Germinal center (tissue), 1 donor: ENCODE measurements around the gene MANBA.

Experiments used
- DNase-seq: peaks from one replicate; pipeline ENCODE4 v3.0.0; 2012; ENCODE audit warnings: mixed read lengths, low spot score

MANBA gene

DNA sequence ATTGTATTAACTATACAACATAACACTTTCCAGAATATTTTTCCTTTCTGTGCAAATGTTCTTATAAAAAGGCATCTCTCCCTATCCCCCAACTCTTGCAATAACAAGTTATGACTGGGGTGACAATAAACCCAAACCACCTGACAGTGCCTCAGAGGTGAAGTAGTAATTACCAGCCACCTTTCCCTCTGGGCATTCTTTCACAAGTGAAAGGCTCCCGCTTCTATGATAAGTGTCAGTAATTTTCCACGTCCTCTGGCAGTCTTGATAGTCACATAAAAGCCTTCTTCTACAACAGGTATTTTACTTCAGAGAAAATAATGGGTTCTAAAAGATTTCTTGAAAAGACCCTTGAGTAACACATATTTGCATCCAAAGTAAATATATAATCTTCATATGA lies 82.7 kb downstream of the MANBA start:
- DNase-seq, result no peak

DNA sequence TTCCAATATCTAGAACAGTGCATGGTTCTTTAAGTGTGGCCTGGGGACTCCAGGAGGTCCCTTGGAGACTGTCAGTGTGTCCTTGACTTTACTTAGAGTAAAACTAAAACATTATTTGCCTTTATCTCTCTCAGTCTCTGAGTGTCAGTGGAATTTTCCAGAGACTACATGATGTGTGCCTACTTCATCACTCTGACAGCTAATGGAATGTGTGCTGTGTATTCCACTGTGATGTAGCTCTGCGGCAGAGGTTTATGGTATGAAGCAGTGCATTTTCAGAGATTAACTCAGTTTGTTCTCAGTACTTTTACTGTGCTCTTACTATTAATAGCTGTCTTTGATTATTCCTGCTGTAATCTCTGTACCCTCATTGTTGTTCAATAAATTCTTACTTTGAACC lies 85.6 kb downstream of the MANBA start:
- DNase-seq, result no peak

DNA sequence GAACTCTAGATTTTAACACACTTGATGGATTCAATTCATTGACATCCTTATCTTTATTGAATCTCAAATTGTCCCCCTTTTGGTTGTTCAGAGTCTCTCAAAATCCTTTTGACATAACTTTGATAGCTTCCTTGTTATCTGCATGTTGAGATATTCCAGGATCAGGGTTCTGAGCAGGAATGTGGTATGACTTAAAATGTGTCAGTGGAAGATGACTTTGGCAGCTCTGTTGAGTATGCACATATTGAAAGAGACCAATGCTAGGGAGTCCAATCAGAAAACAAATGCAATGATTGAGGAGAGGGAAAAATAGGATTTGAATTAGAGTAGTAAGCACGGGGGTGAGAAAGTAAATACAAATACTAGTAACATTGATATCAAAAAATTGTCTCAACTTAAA lies 93.8 kb downstream of the MANBA start:
- DNase-seq, result no peak

DNA sequence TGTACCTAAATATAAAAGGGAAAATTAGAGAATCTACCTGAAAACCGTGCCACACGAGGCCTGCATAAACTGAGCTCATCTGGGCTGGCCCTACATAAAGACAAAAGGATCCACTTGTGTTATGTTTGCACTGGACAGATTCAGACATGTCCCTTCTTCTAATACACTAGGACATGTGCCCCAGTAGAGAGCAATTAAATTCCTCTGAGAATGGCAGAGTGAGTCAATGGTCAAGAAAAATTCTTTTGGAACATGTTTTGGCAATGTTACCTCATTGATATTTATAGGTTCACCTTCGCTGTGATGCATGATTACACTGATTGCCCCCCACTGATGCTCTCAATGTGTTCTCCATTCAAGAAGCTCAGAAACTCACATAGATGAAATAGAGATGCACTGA lies 95.2 kb downstream of the MANBA start:
- no peak for DNase-seq

DNA sequence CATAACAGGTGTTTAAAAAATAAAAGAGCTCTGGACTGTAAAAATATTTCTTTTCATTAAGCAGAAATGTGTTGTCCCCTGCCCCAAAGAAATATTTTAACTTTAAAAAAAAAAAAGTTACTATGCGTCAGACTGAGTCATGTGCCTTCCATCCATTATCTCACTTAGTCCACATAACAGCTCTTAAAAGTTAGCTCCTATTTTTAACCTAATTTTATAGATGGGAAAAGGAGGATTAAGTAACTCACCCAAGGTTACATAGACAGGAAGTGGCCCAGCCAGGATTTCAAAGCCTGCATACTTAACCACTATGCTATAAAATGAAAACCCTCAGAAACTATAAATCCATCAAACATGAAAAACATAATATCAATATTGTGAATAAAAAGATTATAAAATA lies 97.7 kb downstream of the MANBA start:
- DNase-seq, result no peak

DNA sequence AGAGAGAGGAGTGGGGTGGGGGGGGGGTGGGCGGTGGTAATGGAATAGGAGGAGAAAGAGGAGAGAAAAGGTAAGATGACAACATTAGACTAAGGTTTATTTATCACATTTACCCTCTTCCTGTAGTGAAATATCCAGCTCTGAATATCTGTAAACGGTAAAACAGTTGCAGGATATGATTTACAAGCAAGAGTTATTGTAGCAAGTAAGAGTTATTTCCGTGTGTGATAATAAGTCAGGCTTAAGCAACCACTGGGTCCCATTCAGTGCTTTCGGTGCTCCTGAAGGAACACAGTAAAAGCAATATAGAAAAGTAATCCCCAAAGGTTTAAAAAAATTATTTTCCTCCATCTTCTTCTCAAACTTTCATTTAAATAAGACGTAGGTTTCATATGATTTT lies 103.6 kb downstream of the MANBA start:
- no peak for DNase-seq

DNA sequence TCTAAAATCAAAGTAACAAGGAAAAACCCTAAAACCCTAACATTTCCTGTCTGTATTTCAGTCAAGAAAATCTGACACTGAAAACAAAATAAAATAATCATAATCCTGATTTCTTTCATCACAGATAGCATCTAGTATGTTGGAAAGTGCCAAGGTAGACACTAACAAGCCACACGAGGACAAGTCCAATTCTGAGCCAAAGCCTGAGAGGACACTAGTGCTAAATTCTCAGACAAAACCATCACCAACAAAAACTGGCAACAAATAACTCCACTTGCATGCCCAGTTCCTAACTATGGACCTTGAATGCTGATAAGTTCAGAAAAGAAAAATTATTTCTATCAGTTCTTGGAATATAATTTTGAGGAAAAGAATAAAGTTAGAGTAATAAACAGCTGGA lies 113.7 kb downstream of the MANBA start:
- no peak for DNase-seq

DNA sequence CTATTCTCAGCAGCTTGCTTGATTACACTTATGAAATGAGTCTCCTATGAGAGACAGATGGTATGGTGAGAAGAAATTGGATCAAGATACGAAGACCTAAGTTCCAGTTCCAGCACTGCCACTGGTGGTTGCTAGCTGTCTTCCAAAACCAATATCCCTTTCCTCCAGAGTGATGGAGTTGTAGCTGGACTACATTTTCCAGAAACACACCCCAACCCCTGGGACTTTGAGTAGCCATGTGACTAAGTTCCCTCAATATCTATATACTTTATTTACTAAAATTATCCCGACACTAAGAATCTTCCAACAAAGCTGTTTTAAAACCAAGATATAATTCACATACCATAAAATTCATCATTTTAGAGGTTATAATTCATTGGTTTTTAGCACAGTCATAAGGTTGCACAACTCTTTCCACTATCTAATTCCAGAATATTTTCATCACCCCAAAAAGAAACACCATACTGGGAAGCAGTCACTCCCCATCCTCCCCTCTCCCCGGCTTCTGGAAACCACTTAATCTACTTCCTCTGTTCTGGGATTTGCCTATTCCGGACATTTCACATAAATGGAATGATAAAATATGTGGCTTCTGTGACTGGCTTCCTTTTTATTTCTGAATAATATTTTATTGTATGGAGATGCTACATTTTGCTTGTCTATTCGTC lies 118.0 kb downstream of the MANBA start:
- no peak for DNase-seq

DNA sequence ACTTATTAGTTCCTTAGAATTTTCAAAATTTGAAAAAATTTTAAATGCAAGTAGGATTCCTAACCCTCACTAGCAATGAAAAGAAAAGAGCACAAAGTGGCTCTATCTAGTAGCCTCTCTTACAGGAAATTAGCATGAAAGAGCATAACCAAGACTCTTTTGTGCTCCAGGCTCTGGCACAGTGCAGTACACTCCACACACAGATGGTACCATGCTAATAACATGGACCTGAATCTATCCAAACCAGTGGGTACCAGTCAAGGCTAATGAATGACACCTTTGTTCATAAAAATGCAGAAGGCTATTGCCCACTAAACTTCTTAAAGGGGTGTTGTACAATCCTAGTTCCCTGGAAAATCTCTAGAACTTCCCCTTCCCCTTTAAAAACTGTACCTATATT lies 119.0 kb downstream of the MANBA start:
- no peak for DNase-seq

DNA sequence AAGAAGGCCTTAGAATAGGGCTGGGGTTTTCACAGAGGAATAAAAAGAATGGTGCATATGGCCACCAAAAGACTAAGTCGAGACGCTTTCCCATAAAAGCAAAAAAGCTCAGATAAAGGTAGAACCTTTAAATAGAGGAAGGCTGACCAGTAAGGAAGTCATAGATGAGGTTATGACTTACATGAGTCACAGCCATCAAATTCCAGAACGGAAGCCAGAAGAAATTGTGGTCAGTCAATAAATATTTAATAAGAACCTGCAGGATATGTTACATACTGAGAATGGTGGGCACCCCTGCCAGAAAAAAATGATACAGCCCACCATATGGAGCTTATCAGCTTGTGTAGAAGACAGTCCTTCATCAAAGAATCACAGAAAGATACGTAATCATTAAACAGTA lies 120.1 kb downstream of the MANBA start:
- DNase-seq, result no peak

DNA sequence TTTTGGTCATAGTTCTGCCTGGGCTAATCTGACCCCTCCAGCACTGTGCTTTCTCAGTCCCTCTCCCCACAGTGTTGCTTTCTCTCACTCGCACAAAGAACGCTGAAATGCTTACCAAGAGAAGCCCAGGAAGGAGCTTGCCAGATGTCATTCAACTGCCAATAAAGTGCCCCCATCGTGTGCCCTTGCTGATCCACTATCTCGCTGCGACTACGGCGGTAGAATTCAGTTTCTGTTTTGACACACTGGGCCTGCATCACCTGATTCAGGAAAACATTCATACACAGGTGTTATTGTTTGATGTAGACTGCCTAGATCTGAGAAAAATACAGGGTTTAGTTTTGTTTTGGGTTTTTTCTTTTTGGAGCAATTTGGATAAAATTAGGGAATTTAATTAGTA lies 121.2 kb downstream of the MANBA start:
- DNase-seq, result no peak

DNA sequence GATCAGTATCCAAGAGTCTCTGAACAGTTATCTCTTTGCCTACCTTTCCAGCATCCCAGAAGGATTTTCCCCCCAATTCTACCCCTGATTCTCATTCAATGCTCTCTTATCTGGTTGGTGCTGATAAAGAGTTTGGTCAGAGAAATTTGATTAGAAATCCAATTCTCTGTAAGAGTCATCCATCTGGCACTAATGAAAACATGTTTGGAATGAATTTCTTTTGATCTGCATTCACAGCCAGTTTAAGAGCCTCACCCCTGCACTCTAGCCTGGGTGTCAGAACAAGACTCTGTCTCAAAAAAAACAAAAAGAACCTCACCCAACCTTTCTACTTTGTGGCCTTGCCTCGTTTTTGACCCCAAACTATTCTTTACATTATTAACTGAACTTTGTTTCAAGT lies 122.1 kb downstream of the MANBA start:
- no peak for DNase-seq

DNA sequence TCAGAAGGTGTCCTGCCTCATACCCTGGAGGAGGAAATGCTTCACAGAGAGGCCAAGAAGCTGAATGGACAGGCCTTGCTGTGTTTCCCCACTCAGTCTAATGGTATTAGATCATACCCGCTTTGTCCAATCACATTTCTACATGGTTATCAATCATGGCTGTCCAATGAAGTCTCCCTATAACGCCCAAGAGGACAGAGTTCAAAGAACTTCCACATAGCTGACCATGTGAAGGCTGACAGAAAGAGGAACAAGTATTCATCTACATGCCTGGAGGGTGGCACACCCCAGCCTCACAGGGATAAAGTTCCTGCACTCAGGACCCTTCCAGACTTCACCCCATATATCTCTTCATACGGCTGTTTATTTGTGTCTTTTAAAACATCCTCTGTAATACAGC lies 123.4 kb downstream of the MANBA start:
- DNase-seq, result no peak

DNA sequence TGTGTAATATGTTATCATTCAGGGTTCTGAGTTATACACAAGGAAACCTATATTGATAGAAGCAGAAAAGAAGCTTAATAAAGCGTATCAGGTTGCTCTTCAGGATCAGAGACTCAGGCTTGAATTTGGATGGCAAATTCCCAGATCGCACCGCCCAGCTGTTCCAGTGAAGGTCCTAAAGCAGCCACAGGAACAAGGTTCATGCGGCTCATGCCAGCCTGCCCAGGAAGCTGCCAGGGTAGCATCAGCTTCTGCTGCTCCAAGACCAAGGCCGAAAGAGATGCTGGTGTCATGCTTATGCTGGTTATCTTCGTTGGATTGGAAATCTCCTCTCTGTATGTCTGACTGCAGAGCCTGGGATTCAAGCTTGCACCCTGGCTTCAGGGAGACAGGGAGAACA lies 127.7 kb downstream of the MANBA start:
- DNase-seq, result no peak

DNA sequence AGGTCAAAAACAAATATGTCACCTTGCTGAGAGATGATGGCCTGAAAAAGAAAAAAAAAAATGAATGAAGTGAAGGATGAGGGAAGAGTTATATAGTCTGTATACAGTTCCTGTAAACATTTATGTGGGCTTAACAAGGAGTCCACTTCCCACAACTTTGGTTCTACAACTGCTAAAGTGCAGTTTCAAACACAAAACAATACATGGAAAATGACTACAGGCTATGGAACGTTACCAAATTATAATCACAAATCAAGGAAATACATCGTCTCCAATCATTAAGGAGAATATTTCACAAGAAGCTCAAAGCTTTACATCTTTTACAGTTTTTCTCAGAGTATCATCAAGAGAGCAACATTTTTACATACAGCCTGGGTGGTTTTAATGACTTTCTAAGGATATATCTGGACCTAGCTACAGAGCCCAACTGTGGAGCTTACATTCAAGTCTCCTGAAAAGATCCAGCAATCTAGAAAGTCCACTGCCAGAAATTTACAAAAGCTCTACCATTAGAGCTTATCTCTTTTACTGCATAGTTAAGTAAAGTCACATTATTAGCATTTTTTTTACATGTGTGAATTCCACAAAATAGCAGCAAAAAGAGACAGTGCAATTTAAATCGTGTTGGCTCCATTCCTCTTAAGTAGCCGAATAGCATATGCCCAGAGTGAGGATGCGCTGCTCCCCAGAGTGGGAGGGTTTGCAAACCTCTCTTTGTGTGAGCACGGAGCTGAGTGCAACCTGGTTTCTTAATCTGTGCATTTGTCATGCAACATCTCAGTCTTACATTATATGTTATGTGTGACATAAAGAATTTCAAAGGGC lies 128.3 kb downstream of the MANBA start:
- no peak for DNase-seq

DNA sequence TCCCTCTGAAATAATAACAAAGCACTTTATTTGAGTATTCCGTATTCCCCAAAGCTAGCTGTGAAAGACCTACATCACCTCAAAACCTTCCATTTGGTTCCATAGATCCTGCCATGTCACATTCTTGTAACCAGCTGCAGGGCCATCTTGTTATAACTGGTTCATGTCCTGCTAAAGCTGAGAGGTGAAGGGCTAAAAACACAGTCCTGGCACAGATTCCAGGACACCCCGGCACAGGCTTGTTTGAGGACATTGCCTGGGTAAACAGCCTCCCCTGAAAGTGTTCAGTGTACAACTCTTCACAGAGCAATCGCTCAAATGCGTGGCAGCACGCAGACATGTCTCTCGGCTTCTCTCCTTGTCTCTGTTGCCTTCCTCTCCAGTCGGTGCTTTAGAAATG lies 129.2 kb downstream of the MANBA start:
- no peak for DNase-seq

DNA sequence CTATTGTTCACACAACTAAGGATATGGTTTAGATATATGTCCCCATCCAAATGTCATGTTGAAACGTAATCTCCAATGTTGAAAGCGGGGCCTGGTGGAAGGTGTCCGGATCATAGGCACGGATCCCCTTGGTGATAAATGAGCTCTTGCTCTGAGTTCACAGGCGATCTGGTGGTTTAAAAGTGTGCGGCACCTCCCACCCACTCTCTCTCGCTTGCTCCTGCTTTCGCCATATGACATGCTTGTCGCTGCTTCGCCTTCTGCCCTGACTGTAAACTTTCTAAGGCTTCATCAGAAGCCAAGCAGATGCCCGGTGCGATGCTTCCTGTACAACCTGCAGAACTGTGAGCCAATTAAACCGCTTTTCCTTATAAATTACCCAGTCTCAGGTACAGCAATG lies 131.1 kb downstream of the MANBA start:
- DNase-seq, result no peak

DNA sequence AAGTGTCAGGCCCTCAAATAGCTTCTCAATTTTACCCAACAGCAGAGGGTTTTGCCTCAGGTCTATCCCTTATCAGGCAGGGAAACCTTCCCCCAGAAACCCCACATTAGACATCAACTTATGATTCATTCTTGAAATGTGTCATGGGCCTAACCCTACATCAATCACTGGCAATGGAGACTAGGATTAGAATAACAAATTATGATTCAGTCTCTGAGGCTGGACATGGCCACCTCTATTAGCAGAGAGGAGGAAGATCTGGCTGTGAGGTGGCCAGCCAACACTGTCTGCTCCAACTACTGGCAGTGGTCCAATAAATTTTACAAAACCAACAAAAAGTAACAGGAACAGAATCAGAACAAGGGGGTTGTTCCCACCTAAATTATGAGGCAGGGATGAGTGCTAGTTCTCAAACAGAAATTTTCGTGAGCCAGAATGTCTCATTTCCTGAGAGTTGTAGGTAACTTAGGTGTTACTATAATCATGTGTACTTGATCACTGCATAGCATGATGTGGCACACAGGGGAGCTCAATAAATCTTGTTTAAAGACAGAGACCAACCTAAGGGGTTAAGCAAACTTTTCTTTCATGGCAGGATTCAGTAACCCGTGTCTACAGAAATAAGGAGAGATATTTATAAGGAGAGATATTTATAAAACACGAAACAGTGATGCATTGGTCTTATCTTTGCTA lies 132.8 kb downstream of the MANBA start:
- no peak for DNase-seq

DNA sequence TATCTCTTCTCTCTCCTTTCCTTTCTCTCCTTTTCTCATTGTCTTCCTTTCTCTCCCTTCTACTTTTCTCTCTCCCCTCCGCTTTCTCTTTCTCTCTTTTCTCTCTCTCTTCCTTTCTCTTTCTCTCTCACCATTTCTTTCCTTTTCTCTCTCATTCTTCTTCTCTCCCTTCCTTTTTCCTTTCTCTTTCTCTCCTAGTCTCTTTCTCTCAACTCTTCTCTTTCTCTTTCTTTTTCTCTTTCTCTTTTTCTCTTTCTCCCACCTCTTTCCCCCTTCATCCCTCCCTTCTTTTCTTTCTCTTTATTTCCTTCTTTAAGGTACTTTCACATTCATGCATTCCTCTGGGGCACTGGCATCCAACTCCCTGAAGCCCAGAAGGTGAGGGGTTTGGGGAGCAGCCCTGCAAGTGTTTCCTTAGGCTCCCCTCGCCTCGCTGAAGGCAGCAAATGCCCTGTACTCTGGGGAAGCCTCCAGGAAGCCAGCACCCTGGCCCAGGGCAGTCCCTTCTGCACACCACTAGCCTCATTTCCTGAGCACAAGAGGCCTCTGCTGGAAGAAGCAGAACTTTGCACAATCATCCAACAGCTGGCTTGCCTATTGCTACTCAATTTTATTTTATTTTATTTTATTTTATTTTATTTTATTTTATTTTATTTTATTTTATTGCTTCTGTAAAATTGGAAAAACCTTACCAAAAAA lies 135.4 kb downstream of the MANBA start:
- DNase-seq, result peak; percentile 64

DNA sequence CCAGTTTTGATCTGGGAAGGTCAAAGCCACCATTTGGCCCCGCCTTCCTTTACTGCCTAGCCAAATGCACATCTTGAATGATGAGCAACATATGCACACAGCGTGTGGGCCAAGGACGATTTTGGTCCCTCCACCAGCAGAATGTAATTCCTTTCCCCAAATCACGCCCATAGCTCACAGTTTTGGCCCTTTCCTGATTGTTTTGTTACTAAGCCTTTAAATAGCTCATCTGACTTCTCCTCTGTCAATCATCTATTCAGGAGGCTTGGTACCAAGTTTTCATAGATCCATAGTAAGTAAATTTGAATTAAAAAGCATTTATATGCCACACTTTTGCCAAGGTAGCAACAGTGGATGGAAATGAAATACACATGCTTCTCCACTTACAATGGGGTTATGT lies 136.3 kb downstream of the MANBA start:
- DNase-seq, result no peak

DNA sequence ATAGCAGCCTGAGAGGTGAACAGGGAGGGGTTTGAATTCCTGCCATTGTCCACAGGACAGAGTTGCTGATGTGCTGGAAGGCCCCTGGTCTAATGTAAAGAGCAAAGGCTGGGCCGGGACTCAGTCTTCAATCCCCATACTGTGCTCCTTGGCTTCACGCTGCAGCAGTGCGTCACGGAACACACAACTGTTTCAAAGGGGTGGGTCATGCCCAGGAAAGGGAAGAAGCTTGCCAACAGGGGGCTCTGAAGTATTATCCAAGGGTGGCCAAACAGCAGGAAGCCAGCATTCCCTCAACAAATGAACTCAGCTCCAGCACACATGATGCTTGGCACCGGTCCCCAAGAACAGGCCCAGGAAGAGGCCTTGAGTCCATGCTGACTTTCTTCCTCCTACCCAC lies 137.1 kb downstream of the MANBA start:
- no peak for DNase-seq

DNA sequence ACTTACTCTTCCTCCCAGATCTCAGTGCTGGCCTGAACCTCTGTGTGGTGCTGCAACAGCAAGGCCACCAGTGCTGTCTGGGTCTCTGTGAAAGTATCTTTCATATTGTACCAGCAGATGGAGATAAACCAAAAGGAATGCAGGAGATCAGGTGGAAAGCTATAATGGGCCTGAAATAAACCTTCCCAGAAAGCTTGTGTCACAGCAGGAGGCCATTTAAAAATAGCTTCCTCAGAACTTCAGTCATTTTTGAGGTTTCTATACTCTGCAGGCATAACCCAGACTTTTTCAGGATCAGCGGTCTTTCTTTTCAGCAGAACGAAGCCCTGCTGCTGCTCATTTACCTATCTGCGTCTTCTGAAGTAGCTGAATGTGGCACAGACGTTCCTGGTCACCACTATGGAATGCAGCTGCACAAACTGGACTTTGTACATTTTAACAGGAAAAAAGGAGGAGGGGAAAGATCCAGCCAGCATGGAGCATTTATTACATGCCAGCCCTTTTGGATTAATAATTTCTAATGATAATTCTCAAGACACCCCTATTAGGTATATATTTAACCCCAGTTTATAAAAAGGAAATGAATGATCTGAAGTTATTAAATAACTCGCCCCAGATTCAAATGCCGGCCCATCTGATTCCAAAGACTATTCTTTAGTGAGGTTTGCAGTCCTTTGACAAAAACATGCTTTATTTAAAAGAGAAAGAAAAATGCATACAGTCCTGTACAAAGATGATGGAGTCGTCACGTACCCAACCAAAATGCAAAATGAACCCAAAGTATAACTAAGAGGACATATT lies 139.9 kb downstream of the MANBA start:
- DNase-seq, result peak; percentile 28
